Activated naive CD8-positive, alpha-beta T cell (primary cell): Measurements from ENCODE around the gene PPM1H.
"Not testable (repeated sequence)": the region's sequence is repeated elsewhere in the genome, so short reads cannot be mapped to it uniquely, and the experiment has no call there.

Source experiments
- H3K27ac Mint-ChIP-seq: one replicate; pipeline ENCODE4 v1.8.0; 2021; ENCODE audit warnings: mixed read lengths
- H3K27me3 Mint-ChIP-seq: one replicate; pipeline ENCODE4 v1.8.0; 2021; ENCODE audit warnings: mixed read lengths
- H3K36me3 Mint-ChIP-seq: one replicate; pipeline ENCODE4 v1.8.0; 2021; ENCODE audit warnings: mixed read lengths
- H3K4me1 Mint-ChIP-seq: one replicate; pipeline ENCODE4 v1.8.0; 2021; ENCODE audit warnings: low read depth, mixed read lengths
- H3K4me3 Mint-ChIP-seq: one replicate; pipeline ENCODE4 v1.8.0; 2021; ENCODE audit warnings: mild to moderate bottlenecking, mixed read lengths
- H3K9me3 Mint-ChIP-seq: one replicate; pipeline ENCODE4 v1.8.0; 2021; ENCODE audit warnings: low read depth, mixed read lengths

The PPM1H gene

GRCh38 chr12:62934799-62935674 is at the start of gene PPM1H:
TSS of gene PPM1H (minus strand) at chr12:62935150. CDS start at chr12:62934736, 414 bp downstream.
- Mint-ChIP-seq H3K4me1 (peaks cover 11% of the 10 kb centered on the region), H3K4me3 (peak within 1 kb of the TSS; percentile 89), H3K9me3 (no peaks in the 10 kb centered on the region), H3K27ac (no peak within 1 kb of the TSS), H3K36me3 (no peaks in the 10 kb centered on the region), H3K27me3 (peaks cover 26% of the 10 kb centered on the region)

GRCh38 chr12:62983594-62983993 is 48.6 kb upstream of the PPM1H start:
- H3K36me3 Mint-ChIP-seq, result no peaks in the 10 kb centered on the region
- H3K27me3 Mint-ChIP-seq, result no peaks in the 10 kb centered on the region
- H3K4me1 Mint-ChIP-seq, result no peaks in the 10 kb centered on the region
- H3K9me3 Mint-ChIP-seq, result no peaks in the 10 kb centered on the region
- no peak overlapping the region for H3K4me3 Mint-ChIP-seq
- no peak overlapping the region for H3K27ac Mint-ChIP-seq

- Mint-ChIP-seq H3K27me3 (no peaks in the 10 kb centered on the region), H3K36me3 (no peaks in the 10 kb centered on the region), H3K9me3 (no peaks in the 10 kb centered on the region), H3K4me3 (no peak overlapping the region), H3K27ac (no peak overlapping the region), H3K4me1 (no peaks in the 10 kb centered on the region)
Observed at GRCh38 chr12:62978768-62979167, 43.8 kb upstream of the PPM1H start.

- Mint-ChIP-seq H3K27me3 (no peaks in the 10 kb centered on the region), H3K4me3 (no peak overlapping the region), H3K9me3 (no peaks in the 10 kb centered on the region), H3K27ac (no peak overlapping the region), H3K4me1 (no peaks in the 10 kb centered on the region), H3K36me3 (no peaks in the 10 kb centered on the region)
Observed at GRCh38 chr12:62977883-62978282, 42.9 kb upstream of the PPM1H start.

- no peaks in the 10 kb centered on the region for H3K27me3 Mint-ChIP-seq
- no peaks in the 10 kb centered on the region for H3K9me3 Mint-ChIP-seq
- H3K36me3 Mint-ChIP-seq, result no peaks in the 10 kb centered on the region
- no peaks in the 10 kb centered on the region for H3K4me1 Mint-ChIP-seq
- no peak overlapping the region for H3K4me3 Mint-ChIP-seq
- no peak overlapping the region for H3K27ac Mint-ChIP-seq
Observed at GRCh38 chr12:62977418-62977817, 42.5 kb upstream of the PPM1H start.

- H3K27me3 Mint-ChIP-seq, result no peaks in the 10 kb centered on the region
- H3K4me3 Mint-ChIP-seq, result no peak overlapping the region
- H3K4me1 Mint-ChIP-seq, result no peaks in the 10 kb centered on the region
- no peaks in the 10 kb centered on the region for H3K9me3 Mint-ChIP-seq
- no peaks in the 10 kb centered on the region for H3K36me3 Mint-ChIP-seq
- no peak overlapping the region for H3K27ac Mint-ChIP-seq
Observed at GRCh38 chr12:62976110-62976662, 41.2 kb upstream of the PPM1H start.

GRCh38 chr12:62971769-62972525 is 37.0 kb upstream of the PPM1H start:
- H3K36me3 Mint-ChIP-seq, result no peaks in the 10 kb centered on the region
- no peaks in the 10 kb centered on the region for H3K9me3 Mint-ChIP-seq
- H3K27me3 Mint-ChIP-seq, result no peaks in the 10 kb centered on the region
- H3K4me3 Mint-ChIP-seq, result no peak overlapping the region
- H3K4me1 Mint-ChIP-seq, result no peaks in the 10 kb centered on the region
- no peak overlapping the region for H3K27ac Mint-ChIP-seq

GRCh38 chr12:62969695-62970094 is 34.7 kb upstream of the PPM1H start:
- Mint-ChIP-seq H3K36me3 (no peaks in the 10 kb centered on the region), H3K9me3 (no peaks in the 10 kb centered on the region), H3K4me1 (no peaks in the 10 kb centered on the region), H3K27ac (no peak overlapping the region), H3K27me3 (no peaks in the 10 kb centered on the region), H3K4me3 (no peak overlapping the region)

- no peaks in the 10 kb centered on the region for H3K36me3 Mint-ChIP-seq
- no peaks in the 10 kb centered on the region for H3K4me1 Mint-ChIP-seq
- no peak overlapping the region for H3K27ac Mint-ChIP-seq
- H3K9me3 Mint-ChIP-seq, result no peaks in the 10 kb centered on the region
- H3K27me3 Mint-ChIP-seq, result peaks cover 1% of the 10 kb centered on the region
- H3K4me3 Mint-ChIP-seq, result no peak overlapping the region
Observed at GRCh38 chr12:62967701-62968100, 32.8 kb upstream of the PPM1H start.

- Mint-ChIP-seq H3K9me3 (no peaks in the 10 kb centered on the region), H3K27me3 (peaks cover 3% of the 10 kb centered on the region), H3K27ac (no peak overlapping the region), H3K36me3 (no peaks in the 10 kb centered on the region), H3K4me1 (no peaks in the 10 kb centered on the region), H3K4me3 (no peak overlapping the region)
Observed at GRCh38 chr12:62966990-62967506, 32.1 kb upstream of the PPM1H start.

- not testable (repeated sequence) for H3K4me3 Mint-ChIP-seq, H3K4me1 Mint-ChIP-seq, H3K36me3 Mint-ChIP-seq, H3K27me3 Mint-ChIP-seq, H3K27ac Mint-ChIP-seq, H3K9me3 Mint-ChIP-seq
Observed at GRCh38 chr12:62966446-62966989, 31.6 kb upstream of the PPM1H start.

- H3K4me3 Mint-ChIP-seq, H3K36me3 Mint-ChIP-seq, H3K9me3 Mint-ChIP-seq, H3K4me1 Mint-ChIP-seq, H3K27me3 Mint-ChIP-seq, H3K27ac Mint-ChIP-seq: not testable (repeated sequence)
Observed at GRCh38 chr12:62965700-62966099, 30.8 kb upstream of the PPM1H start.

- not testable (repeated sequence) for H3K27ac Mint-ChIP-seq, H3K9me3 Mint-ChIP-seq, H3K36me3 Mint-ChIP-seq, H3K4me3 Mint-ChIP-seq, H3K4me1 Mint-ChIP-seq, H3K27me3 Mint-ChIP-seq
Observed at GRCh38 chr12:62965242-62965641, 30.3 kb upstream of the PPM1H start.

GRCh38 chr12:62963486-62964041 is 28.6 kb upstream of the PPM1H start:
- Mint-ChIP-seq H3K9me3 (no peaks in the 10 kb centered on the region), H3K27ac (no peak overlapping the region), H3K27me3 (peaks cover 5% of the 10 kb centered on the region), H3K4me3 (no peak overlapping the region), H3K36me3 (no peaks in the 10 kb centered on the region), H3K4me1 (no peaks in the 10 kb centered on the region)

- Mint-ChIP-seq H3K4me3 (no peak overlapping the region), H3K27ac (no peak overlapping the region), H3K4me1 (no peaks in the 10 kb centered on the region), H3K36me3 (no peaks in the 10 kb centered on the region), H3K9me3 (no peaks in the 10 kb centered on the region), H3K27me3 (peaks cover 5% of the 10 kb centered on the region)
Observed at GRCh38 chr12:62960324-62960723, 25.4 kb upstream of the PPM1H start.
